Fibroblast of lung (primary cell): ENCODE measurements around the gene ZNF319. TPM values are rescaled to one million over a fixed set of nuclear protein-coding genes. Genes with fewer than 3 reads are reported as not detected.

Experiments
- DNase-seq, 2 donors: peaks; one replicate each; pipeline versions ENCODE4 v3.0.0 to v3.0.0-alpha.2; 2010; ENCODE audit warnings: low read depth in 2 of 2
- H2AFZ ChIP-seq: 2 replicates; pipeline ENCODE4 v1.5.1; 2012; ENCODE audit warnings: low read length, control low read depth, inconsistent platforms
- H3K27ac ChIP-seq: 2 replicates; pipeline ENCODE4 v1.5.1; 2011; ENCODE audit warnings: low read length, control low read depth; ENCODE audit not compliant: insufficient read depth
- H3K27me3 ChIP-seq: 2 replicates; pipeline ENCODE4 v1.5.1; 2011; ENCODE audit warnings: mild to moderate bottlenecking, low read length; ENCODE audit not compliant: control insufficient read depth, insufficient read depth
- H3K36me3 ChIP-seq: 2 replicates; pipeline ENCODE4 v1.5.1; 2011; ENCODE audit warnings: low read length; ENCODE audit not compliant: control insufficient read depth, insufficient read depth
- H3K4me1 ChIP-seq: 2 replicates; pipeline ENCODE4 v1.5.1; 2011; ENCODE audit warnings: low read length; ENCODE audit not compliant: control insufficient read depth, insufficient read depth; ENCODE audit errors: extremely low read depth
- H3K4me2 ChIP-seq: 2 replicates; pipeline ENCODE4 v1.5.1; 2011; ENCODE audit warnings: low read length, control low read depth; ENCODE audit not compliant: insufficient read depth; ENCODE audit errors: extremely low read depth
- H3K4me3 ChIP-seq, 4 experiments: fragments of 200-600 bp in 1 of 4; sonication (generic) in 1 of 4; replicated peaks in 1 of 4; 2 replicates each; pipeline ENCODE4 v1.5.1; 2011 to 2016; ENCODE audit warnings: low read length in 4 of 4, low read depth in 3 of 4, mild to moderate bottlenecking in 3 of 4, control low read depth in 2 of 4, inconsistent platforms in 1 of 4, mixed read lengths in 1 of 4; ENCODE audit not compliant: insufficient read depth in 1 of 4; ENCODE audit errors: control extremely low read depth in 1 of 4
- H3K79me2 ChIP-seq: 2 replicates; pipeline ENCODE4 v1.5.1; 2012; ENCODE audit warnings: mild to moderate bottlenecking, low read length, inconsistent platforms; ENCODE audit not compliant: control insufficient read depth, insufficient read depth
- H3K9ac ChIP-seq: 2 replicates; pipeline ENCODE4 v1.5.1; 2011; ENCODE audit warnings: mild to moderate bottlenecking, low read length, control low read depth; ENCODE audit not compliant: insufficient read depth
- H3K9me3 ChIP-seq: 2 replicates; pipeline ENCODE4 v1.5.1; 2012; ENCODE audit warnings: low read depth, low read length; ENCODE audit not compliant: control insufficient read depth, insufficient read depth
- H4K20me1 ChIP-seq: 2 replicates; pipeline ENCODE4 v1.5.1; 2011; ENCODE audit warnings: low read length; ENCODE audit not compliant: control insufficient read depth, insufficient read depth; ENCODE audit errors: extremely low read depth
- CTCF ChIP-seq, 2 donors: IDR thresholded peaks in 1 of 2; conservative IDR thresholded peaks in 1 of 2; 1 replicate in 1 of 2; 2 replicates in 1 of 2; pipeline ENCODE4 v1.5.1; 2011 to 2012; ENCODE audit warnings: low read length in 2 of 2, control low read depth in 1 of 2, inconsistent platforms in 1 of 2, low read depth in 1 of 2, mild to moderate bottlenecking in 1 of 2
- EZH2 ChIP-seq: IDR thresholded peaks from 2 replicates; pipeline ENCODE4 v1.5.1; 2012; ENCODE audit warnings: low read length, control low read depth, mild to moderate bottlenecking; ENCODE audit errors: missing control alignments
- polyA plus RNA-seq, 2 donors: library from polyadenylated mRNA; depleted of rRNA in 1 of 2; stranded (reverse) in 1 of 2; unstranded in 1 of 2; fragments of >200 nt; gene quantifications; 2 replicates each; pipeline ENCODE4 v1.2.1, GENCODE V29; 2011 to 2012; ENCODE audit warnings: missing spikeins in 1 of 2
- total RNA-seq: library from RNA; depleted of rRNA; stranded (reverse); fragments of >200 nt; gene quantifications from 2 replicates; pipeline ENCODE4 v1.2.1, GENCODE V29; 2014

ZNF319 gene
- total and polyA plus RNA-seq, 2 donors (not counting 1 experiment from before 2014, with no cell fraction given), result 2.6 to 4.1 TPM

GRCh38 chr16:57952909-57953308 is 47.6 kb downstream of the ZNF319 start:
- Histone ChIP-seq H3K4me3 (no peak overlapping the region), H4K20me1 (no peaks in the 10 kb centered on the region), H3K36me3 (no peaks in the 10 kb centered on the region), H3K79me2 (no peaks in the 10 kb centered on the region), H3K4me1 (no peaks in the 10 kb centered on the region), H3K27ac (no peak overlapping the region), H3K4me2 (no peak overlapping the region), H3K27me3 (no peaks in the 10 kb centered on the region), H3K9me3 (no peaks in the 10 kb centered on the region), H3K9ac (no peak overlapping the region), H2AFZ (no peak overlapping the region)
- no peak for TF ChIP-seq EZH2
- TF ChIP-seq CTCF (conservative IDR thresholded peaks at IDR 0.05 in 1 of 2, IDR thresholded peaks at IDR 0.05 in 1 of 2; ENCODE audit: low read depth in 1 of 2, low read length in 2 of 2), result no peak
- no peak for DNase-seq

GRCh38 chr16:57951204-57951960 is 49.1 kb downstream of the ZNF319 start:
- no peak overlapping the region for H3K4me3 ChIP-seq
- no peaks in the 10 kb centered on the region for H4K20me1 ChIP-seq
- H3K9me3 ChIP-seq, result no peaks in the 10 kb centered on the region
- DNase-seq, result no peak
- H3K4me1 ChIP-seq, result no peaks in the 10 kb centered on the region
- H2AFZ ChIP-seq, result no peak overlapping the region
- H3K9ac ChIP-seq, result no peak overlapping the region
- H3K79me2 ChIP-seq, result no peaks in the 10 kb centered on the region
- H3K27me3 ChIP-seq, result no peaks in the 10 kb centered on the region
- H3K4me2 ChIP-seq, result no peak overlapping the region
- no peak overlapping the region for H3K27ac ChIP-seq
- no peak for TF ChIP-seq CTCF (conservative IDR thresholded peaks at IDR 0.05 in 1 of 2, IDR thresholded peaks at IDR 0.05 in 1 of 2; ENCODE audit: low read depth in 1 of 2, low read length in 2 of 2)
- no peak for TF ChIP-seq EZH2
- no peaks in the 10 kb centered on the region for H3K36me3 ChIP-seq

- Histone ChIP-seq H3K9me3 (no peaks in the 10 kb centered on the region), H3K27ac (no peak overlapping the region)
- no peak for DNase-seq
These were observed 50.1 kb downstream of the ZNF319 start for GRCh38 chr16:57950382-57950781.

More at GRCh38 chr16:57950382-57950781, 50.1 kb downstream of the ZNF319 start:
- Histone ChIP-seq H3K4me3 (no peak overlapping the region), H3K4me2 (no peak overlapping the region), H3K4me1 (no peaks in the 10 kb centered on the region), H3K27me3 (no peaks in the 10 kb centered on the region), H3K9ac (no peak overlapping the region), H2AFZ (no peak overlapping the region), H3K79me2 (no peaks in the 10 kb centered on the region), H4K20me1 (no peaks in the 10 kb centered on the region), H3K36me3 (no peaks in the 10 kb centered on the region)
- TF ChIP-seq EZH2 (no peak), CTCF (conservative IDR thresholded peaks at IDR 0.05 in 1 of 2, IDR thresholded peaks at IDR 0.05 in 1 of 2; ENCODE audit: low read depth in 1 of 2, low read length in 2 of 2) (no peak)
